Neutrophil (primary cell): ENCODE results near the gene GLA.

Experiments
- H3K27ac ChIP-seq: fragments of 200-600 bp; sonication (generic); 2 replicates; pipeline ENCODE4 v1.5.1; 2016; ENCODE audit warnings: mild to moderate bottlenecking, moderate library complexity
- H3K27me3 ChIP-seq: fragments of 200-600 bp; sonication (generic); 2 replicates; pipeline ENCODE4 v1.6.0; 2016; ENCODE audit warnings: mild to moderate bottlenecking
- H3K36me3 ChIP-seq: fragments of 200-600 bp; sonication (generic); 2 replicates; pipeline ENCODE4 v1.5.1; 2017
- H3K4me1 ChIP-seq, 2 experiments: fragments of 200-600 bp in 1 of 2; sonication (generic) in 1 of 2; 1 replicate in 1 of 2; 2 replicates in 1 of 2; pipeline versions ENCODE4 v1.5.1 to v1.6.1; 2013 to 2016; ENCODE audit warnings: low read depth in 1 of 2, low read length in 1 of 2, mild to moderate bottlenecking in 1 of 2, moderate library complexity in 1 of 2; ENCODE audit not compliant: control insufficient read depth in 1 of 2, insufficient read depth in 1 of 2
- H3K4me3 ChIP-seq, 2 experiments: fragments of 200-600 bp in 1 of 2; sonication (generic) in 1 of 2; 1 replicate in 1 of 2; 2 replicates in 1 of 2; pipeline ENCODE4 v1.5.1; 2013 to 2016; ENCODE audit warnings: low read depth in 1 of 2, low read length in 1 of 2, mild to moderate bottlenecking in 1 of 2, moderate library complexity in 1 of 2
- H3K9me3 ChIP-seq: fragments of 200-600 bp; sonication (generic); 2 replicates; pipeline ENCODE4 v1.5.1; 2016
- CTCF ChIP-seq: fragments of 200-600 bp; sonication (generic); IDR thresholded peaks from 2 replicates; pipeline ENCODE4 v1.5.1; 2016; ENCODE audit warnings: antibody characterized with exemption

GLA gene

DNA sequence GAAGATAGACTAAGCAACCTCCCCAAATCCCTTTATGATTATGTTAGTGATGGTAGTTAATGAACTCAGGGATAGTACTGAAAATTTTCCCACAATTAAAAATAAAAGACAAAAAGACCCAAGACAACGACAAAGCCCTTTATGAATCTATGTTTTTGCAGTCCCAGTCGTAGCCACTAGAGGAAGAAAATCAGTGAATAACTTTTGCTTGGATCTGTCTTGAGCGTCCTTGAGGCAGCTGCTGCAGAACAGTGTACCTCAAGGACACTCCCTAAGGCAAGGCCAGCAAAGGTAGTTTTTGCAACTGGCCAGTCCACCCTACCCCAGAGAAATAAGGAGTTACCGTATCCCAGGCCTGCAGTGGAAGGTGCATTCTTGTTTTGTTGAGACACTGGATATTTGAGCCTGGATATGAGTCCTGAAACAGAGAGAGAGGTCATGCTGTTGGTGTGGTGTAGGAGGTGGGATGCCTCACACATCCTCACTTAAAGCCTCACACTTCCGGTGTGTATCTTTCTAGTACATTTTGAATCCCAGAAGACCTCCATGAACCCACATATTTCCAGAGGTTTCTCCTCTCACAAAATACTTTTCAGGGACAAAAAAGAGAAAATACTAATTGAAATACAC lies 50.4 kb downstream of the GLA start:
- H3K36me3 ChIP-seq, result peaks cover 94% of the 10 kb centered on the region
- H3K9me3 ChIP-seq, result no peaks in the 10 kb centered on the region
- no peaks in the 10 kb centered on the region for H3K4me1 ChIP-seq
- H3K27ac ChIP-seq, result no peak overlapping the region
- no peak for TF ChIP-seq CTCF
- no peaks in the 10 kb centered on the region for H3K27me3 ChIP-seq
- H3K4me3 ChIP-seq, result no peak overlapping the region

GRCh38 chrX:101349193-101349562 lies 58.5 kb downstream of the GLA start:
- Histone ChIP-seq H3K36me3 (peaks cover 40% of the 10 kb centered on the region), H3K27me3 (no peaks in the 10 kb centered on the region), H3K4me1 (peaks cover 9 to 14% of the 10 kb centered on the region in 2 experiments), H3K4me3 (peak overlapping the region; percentile 75 to 80), H3K27ac (peak overlapping the region; percentile 88), H3K9me3 (no peaks in the 10 kb centered on the region)
- no peak for TF ChIP-seq CTCF

GRCh38 chrX:101348452-101349192 lies 59.1 kb downstream of the GLA start, which contains the start of gene TIMM8A:
Gene TIMM8A (minus strand): TSS chrX:101348742. CDS start chrX:101348664, 78 bp downstream.
- no peaks in the 10 kb centered on the region for H3K27me3 ChIP-seq
- peaks cover 9 to 14% of the 10 kb centered on the region in 2 experiments for H3K4me1 ChIP-seq
- peaks cover 34% of the 10 kb centered on the region for H3K36me3 ChIP-seq
- no peak for TF ChIP-seq CTCF
- H3K4me3 ChIP-seq, result peak within 1 kb of the TSS; percentile 75 to 80
- H3K9me3 ChIP-seq, result no peaks in the 10 kb centered on the region
- peak within 1 kb of the TSS; percentile 88 for H3K27ac ChIP-seq

DNA sequence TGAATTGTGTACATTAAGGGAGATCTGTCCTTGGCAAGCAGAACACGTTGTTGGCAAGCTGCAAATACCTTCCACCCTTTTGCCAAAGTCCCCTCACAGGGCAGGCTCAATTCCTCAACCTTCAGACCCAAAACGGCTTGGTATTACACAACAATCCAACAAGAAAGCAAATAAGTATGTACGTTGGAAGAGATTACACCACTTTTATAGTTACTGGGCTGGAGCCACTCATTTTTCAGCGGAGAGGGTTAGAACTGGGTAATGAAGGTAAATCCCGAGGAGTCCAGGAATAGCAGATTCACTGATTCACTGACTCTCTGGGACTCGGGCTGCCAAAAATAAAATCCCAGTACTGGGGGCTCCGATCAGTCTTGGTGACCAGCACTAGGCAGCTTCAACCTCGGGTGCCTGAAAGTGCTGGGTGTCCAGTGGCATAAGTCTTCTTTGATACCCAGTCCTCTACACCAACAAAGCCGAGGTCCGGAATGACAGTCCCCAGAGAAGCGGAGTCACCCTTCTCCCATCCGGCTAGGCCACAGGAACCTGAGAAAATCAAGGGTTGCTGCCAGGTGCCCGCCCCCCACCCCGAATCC lies 59.8 kb downstream of the GLA start:
- Histone ChIP-seq H3K27ac (no peak overlapping the region), H3K4me1 (peaks cover 9 to 14% of the 10 kb centered on the region in 2 experiments), H3K27me3 (no peaks in the 10 kb centered on the region), H3K9me3 (no peaks in the 10 kb centered on the region), H3K36me3 (peaks cover 27% of the 10 kb centered on the region), H3K4me3 (peak overlapping the region; percentile 75 to 80)
- TF ChIP-seq CTCF, result no peak
